ENCODE data around the gene GLRX3. TPM values are rescaled to one million over a fixed set of nuclear protein-coding genes. Genes with fewer than 3 reads are reported as not detected.

Gene GLRX3
- total RNA-seq, 1 donor from 2014 or later: 109 TPM

- ATAC-seq: no peak
Measured at GRCh38 chr10:130208807-130209206, 72.6 kb downstream of the GLRX3 start.

- no peak for ATAC-seq
Measured at GRCh38 chr10:130212746-130213145, 76.6 kb downstream of the GLRX3 start.

- no peak for ATAC-seq
Measured at GRCh38 chr10:130213286-130214080, 77.3 kb downstream of the GLRX3 start.

GRCh38 chr10:130214431-130214830 lies 78.2 kb downstream of the GLRX3 start:
- no peak for ATAC-seq

- ATAC-seq: no peak
Measured at GRCh38 chr10:130215151-130215930, 79.2 kb downstream of the GLRX3 start.

- no peak for ATAC-seq
Measured at GRCh38 chr10:130215931-130216231, 79.7 kb downstream of the GLRX3 start.

GRCh38 chr10:130218181-130218641 lies 82.0 kb downstream of the GLRX3 start:
- no peak for ATAC-seq

- no peak for ATAC-seq
Measured at GRCh38 chr10:130218936-130219335, 82.7 kb downstream of the GLRX3 start.

- ATAC-seq: no peak
Measured at GRCh38 chr10:130220251-130221185, 84.3 kb downstream of the GLRX3 start.

- no peak for ATAC-seq
Measured at GRCh38 chr10:130221456-130222375, 85.5 kb downstream of the GLRX3 start.

- ATAC-seq: no peak
Measured at GRCh38 chr10:130222381-130222780, 86.2 kb downstream of the GLRX3 start.

- no peak for ATAC-seq
Measured at GRCh38 chr10:130224228-130224627, 88.0 kb downstream of the GLRX3 start.

GRCh38 chr10:130226012-130226411 lies 89.8 kb downstream of the GLRX3 start:
- ATAC-seq: no peak

- no peak for ATAC-seq
Measured at GRCh38 chr10:130227883-130228282, 91.7 kb downstream of the GLRX3 start.

Other genes starting within 250 kb of the GLRX3 start
- gene EBF3, start 172.1 kb upstream of the GLRX3 start, total RNA-seq: 0.44 TPM
- gene C10orf143, start 25.6 kb upstream of the GLRX3 start, total RNA-seq: 3.3 TPM

Measured in esophagus mucosa (tissue), 1 donor.